ENCODE measurements around the gene ADAMTS7.
"Not testable (repeated sequence)": the region's sequence is repeated elsewhere in the genome, so short reads cannot be mapped to it uniquely, and the experiment has no call there.

ADAMTS7 gene

GRCh38 chr15:78752492-78753358 is 58.5 kb downstream of the ADAMTS7 start:
- no peak for DNase-seq (ENCODE audit: extremely low read depth, low read depth)
- no peak for TF ChIP-seq CTCF (IDR thresholded peaks at IDR 0.05; ENCODE audit: low read depth, low read length)

DNA sequence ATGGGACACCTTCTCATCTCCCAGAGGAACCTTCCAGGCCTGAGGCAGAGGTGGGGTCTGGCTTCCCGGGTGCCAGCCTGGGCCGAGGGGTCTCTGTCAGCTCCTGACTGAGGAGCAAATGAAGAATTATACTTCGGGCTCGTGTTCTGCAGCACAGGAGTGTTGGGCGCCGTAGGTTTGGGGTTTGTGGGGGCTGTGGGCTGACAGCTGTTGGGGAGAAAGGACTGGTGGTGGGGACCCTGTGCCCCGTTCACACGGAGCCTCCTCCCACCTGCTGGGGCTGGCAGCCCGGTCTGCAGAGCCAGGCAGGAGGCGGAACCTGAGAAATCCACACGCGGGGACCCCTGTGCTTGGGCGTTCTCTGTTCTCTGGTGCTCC is 59.7 kb downstream of the ADAMTS7 start:
- DNase-seq (ENCODE audit: extremely low read depth, low read depth), result no peak
- no peak for TF ChIP-seq CTCF (IDR thresholded peaks at IDR 0.05; ENCODE audit: low read depth, low read length)

GRCh38 chr15:78750974-78751601 is 60.2 kb downstream of the ADAMTS7 start:
- peak; percentile 69 for DNase-seq (ENCODE audit: extremely low read depth, low read depth)
- TF ChIP-seq CTCF (IDR thresholded peaks at IDR 0.05; ENCODE audit: low read depth, low read length), result peak; percentile 75

- TF ChIP-seq CTCF (IDR thresholded peaks at IDR 0.05; ENCODE audit: low read depth, low read length), result no peak
- DNase-seq (ENCODE audit: extremely low read depth, low read depth), result no peak
These were observed 60.7 kb downstream of the ADAMTS7 start for GRCh38 chr15:78750566-78750965.

DNA sequence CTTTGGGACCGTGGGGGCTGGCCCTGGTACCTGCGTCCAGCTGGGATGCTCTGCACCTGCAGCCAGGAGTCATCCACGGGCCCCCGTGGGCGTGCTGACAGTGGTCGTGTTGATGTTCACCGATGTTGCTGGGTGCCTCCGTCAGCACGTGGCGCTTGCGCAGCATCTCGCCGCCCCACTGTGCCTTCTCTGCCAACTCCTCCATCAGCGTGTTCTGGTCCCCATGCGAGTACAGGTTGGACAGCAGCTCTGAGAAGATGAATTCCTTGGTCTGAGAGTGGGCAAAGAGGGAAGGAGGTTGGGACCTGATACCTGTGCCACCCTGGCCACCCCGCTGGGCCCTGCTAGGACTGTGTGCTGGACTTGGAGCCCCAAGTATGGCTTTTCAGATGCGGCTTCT is 61.4 kb downstream of the ADAMTS7 start:
- no peak for TF ChIP-seq CTCF (IDR thresholded peaks at IDR 0.05; ENCODE audit: low read depth, low read length)
- DNase-seq (ENCODE audit: extremely low read depth, low read depth), result no peak

DNA sequence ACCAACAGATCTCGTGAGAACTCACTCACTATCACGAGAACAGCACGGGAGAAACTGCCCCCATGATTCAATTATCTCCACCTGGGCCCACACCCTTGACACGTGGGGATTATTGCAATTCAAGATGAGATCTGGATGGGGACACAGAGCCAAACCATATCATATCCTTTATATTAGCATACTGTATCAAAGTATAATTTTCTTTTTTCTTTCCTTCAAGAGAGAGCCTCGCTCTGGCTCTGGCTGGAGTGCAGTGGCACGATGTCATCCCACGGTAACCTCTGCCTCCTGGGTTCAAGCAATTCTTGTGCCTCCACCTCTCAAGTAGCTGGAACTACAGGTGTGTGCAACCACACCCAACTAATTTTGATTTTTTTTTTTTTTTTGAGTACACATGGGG is 63.4 kb downstream of the ADAMTS7 start:
- not testable (repeated sequence) for DNase-seq (ENCODE audit: extremely low read depth, low read depth)

- DNase-seq (ENCODE audit: extremely low read depth, low read depth), result not testable (repeated sequence)
These were observed 69.6 kb downstream of the ADAMTS7 start for GRCh38 chr15:78741674-78742073.

DNA sequence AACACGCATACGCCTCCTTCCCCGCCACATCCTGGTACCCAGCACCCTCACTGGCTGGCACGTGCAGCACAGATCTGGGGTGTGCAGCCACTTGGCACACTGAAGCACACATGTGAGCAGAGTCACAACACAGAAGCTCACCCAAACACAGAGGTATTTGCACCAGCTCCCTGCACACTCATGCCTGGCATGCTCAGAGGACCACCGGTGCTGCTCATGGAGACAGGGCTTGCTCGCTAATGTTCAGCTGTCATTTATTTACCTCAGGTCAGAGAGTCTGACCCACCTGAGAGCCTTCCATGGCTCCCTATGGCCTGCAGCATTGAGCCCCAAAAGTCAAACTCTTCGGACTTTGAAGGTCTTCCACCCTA is 70.4 kb downstream of the ADAMTS7 start:
- TF ChIP-seq CTCF (IDR thresholded peaks at IDR 0.05; ENCODE audit: low read depth, low read length), result no peak
- no peak for DNase-seq (ENCODE audit: extremely low read depth, low read depth)

Data from AG09319 (cell line).